Lower leg skin (tissue), 4 donors: ENCODE measurements around the gene CLN5. TPM values are rescaled to one million over a fixed set of nuclear protein-coding genes. Genes with fewer than 3 reads are reported as not detected.
A peak's percentile ranks its signal among the peaks of the same experiment; 100 is the strongest.

Source experiments
- DNase-seq, 2 donors: peaks; one replicate each; pipeline ENCODE4 v3.0.0-alpha.2; 2019; ENCODE audit warnings: low spot score in 2 of 2
- H3K4me3 ChIP-seq: fragments of 200-600 bp; sonication (generic); 2 replicates; pipeline ENCODE4 v1.5.1; 2017; ENCODE audit warnings: mild to moderate bottlenecking, low read depth; ENCODE audit not compliant: poor library complexity, severe bottlenecking
- POLR2A ChIP-seq, 2 donors: fragments of 450-650 bp; IDR thresholded peaks; one replicate each; pipeline ENCODE4 v1.6.1; 2016 to 2017; ENCODE audit warnings: antibody characterized with exemption in 2 of 2, mild to moderate bottlenecking in 1 of 2, moderate library complexity in 1 of 2
- WGBS, 2 donors: methylation state at CpG; one replicate each; pipeline ENCODE4 v1.1.5; 2018; 5-methylcytosine and 5-hydroxymethylcytosine counted together
- intact Hi-C: fragments of 100-400 bp; cut with DNase I; formaldehyde crosslinking; loops from one replicate; pipeline ENCODE4 v1.15.0; 2023; ENCODE audit warnings: low total_unique reads
- total RNA-seq, 4 donors: library from RNA; depleted of rRNA; stranded (reverse); fragments of >200 nt; gene quantifications; one replicate each; pipeline ENCODE4 v1.1.0, GENCODE V29; 2016
- TF ChIP-seq, protein P1 (sequence below), 3 donors: fragments of 450-650 bp; IDR thresholded peaks; one replicate each; pipeline ENCODE4 v1.5.1; 2016; ENCODE audit warnings: antibody characterized with exemption in 3 of 3, mild to moderate bottlenecking in 3 of 3, moderate library complexity in 2 of 3

The CLN5 gene
- total RNA-seq, 4 donors from 2014 or later, result 14.0 to 22.1 (median 19.3) TPM

DNA sequence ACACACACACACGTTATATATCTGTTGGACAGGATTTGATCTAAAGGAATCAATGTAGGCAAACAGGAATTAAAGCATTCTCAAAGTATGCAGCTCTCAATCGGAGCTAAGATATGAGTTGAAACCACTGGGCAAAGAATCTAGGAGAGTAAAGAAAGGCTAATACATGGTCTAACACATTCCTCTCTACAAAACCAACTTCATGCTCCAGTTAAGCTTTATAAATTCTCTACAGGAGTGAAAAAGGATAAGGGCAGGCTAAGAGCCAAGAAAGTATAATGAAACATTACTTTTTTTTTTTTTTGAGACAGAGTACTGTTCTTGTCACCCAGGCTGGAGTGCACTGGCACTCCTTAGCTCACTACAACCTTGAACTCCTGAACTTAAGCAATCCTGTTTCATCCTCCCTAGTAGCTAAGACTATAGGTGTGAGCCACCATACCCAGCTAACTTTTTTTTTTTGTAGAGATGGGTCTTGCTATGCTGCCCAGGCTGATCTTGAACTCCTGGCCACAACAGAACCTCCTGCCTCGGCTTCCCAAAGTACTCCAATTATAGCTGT is 24.5 kb downstream of the CLN5 start:
- no peak overlapping the region for H3K4me3 ChIP-seq
- no peak for DNase-seq
- WGBS, 2 donors, result 82 to 87% methylated on average over 3 of the region's 3 CpGs
- intact Hi-C loops, result no loop called here
- no peak for TF ChIP-seq POLR2A (IDR thresholded peaks at IDR 0.05)
- TF ChIP-seq, protein P1, sequence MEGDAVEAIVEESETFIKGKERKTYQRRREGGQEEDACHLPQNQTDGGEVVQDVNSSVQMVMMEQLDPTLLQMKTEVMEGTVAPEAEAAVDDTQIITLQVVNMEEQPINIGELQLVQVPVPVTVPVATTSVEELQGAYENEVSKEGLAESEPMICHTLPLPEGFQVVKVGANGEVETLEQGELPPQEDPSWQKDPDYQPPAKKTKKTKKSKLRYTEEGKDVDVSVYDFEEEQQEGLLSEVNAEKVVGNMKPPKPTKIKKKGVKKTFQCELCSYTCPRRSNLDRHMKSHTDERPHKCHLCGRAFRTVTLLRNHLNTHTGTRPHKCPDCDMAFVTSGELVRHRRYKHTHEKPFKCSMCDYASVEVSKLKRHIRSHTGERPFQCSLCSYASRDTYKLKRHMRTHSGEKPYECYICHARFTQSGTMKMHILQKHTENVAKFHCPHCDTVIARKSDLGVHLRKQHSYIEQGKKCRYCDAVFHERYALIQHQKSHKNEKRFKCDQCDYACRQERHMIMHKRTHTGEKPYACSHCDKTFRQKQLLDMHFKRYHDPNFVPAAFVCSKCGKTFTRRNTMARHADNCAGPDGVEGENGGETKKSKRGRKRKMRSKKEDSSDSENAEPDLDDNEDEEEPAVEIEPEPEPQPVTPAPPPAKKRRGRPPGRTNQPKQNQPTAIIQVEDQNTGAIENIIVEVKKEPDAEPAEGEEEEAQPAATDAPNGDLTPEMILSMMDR (IDR thresholded peaks at IDR 0.05), result no peak

DNA sequence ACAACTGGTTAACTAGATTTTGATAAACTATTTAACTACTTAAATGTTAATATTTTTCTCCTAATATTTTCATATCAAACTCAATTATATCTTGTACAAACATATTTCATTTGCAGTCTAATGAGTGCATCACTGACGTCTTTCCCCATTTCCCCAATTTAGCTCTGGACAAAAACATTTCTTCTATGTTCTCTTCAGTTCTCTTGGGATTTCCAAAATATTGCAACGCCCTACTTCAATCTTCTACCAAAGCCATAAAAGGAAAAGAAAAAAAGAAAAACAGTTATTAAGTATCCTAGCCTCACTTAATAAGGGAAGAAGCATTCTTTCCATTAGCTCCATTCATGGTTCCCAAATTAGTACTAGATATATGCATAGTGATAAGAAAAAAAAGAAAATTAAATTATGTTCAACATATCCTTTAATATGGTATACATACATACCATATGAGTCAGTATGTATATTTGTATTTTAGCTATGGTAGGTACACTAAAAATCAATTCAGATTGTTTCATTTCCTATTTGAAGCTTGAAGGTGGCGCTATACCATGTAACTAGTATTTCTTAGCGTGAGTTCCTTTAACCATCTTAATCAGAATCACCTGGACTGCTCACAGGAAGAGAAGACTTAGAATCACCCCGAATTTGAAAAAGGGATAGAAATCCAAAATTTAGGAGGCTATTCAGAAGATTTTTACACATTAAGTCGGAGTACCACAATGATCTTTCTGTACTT is 25.2 kb downstream of the CLN5 start:
- TF ChIP-seq, protein P1 (IDR thresholded peaks at IDR 0.05), result no peak
- TF ChIP-seq POLR2A (IDR thresholded peaks at IDR 0.05), result no peak
- DNase-seq, result no peak
- intact Hi-C loops, result no loop called here
- H3K4me3 ChIP-seq, result no peak overlapping the region
- WGBS, 2 donors, result 81 to 85% methylated on average over 6 of the region's 6 CpGs

DNA sequence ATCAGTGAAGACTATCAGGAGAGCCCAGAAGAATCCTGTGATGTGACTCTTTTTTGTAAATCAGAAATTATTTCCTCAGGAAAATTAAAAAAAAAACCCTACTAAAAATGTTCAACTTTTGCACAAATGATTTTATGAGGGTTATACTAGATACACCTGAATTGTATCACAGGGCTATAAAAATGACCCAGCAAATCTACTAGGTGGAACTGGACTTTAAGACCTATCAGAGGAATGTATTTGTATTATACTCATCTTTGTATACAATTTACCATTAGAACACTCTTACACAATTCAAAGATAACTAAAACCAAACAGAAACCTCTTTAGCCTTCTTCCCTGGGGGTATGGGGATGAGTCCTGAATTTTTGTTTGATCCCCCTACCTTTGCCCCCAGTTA is 27.9 kb downstream of the CLN5 start:
- intact Hi-C loops, result no loop called here
- no peak for TF ChIP-seq POLR2A (IDR thresholded peaks at IDR 0.05)
- TF ChIP-seq, protein P1 (IDR thresholded peaks at IDR 0.05), result no peak
- no peak overlapping the region for H3K4me3 ChIP-seq
- no peak for DNase-seq

DNA sequence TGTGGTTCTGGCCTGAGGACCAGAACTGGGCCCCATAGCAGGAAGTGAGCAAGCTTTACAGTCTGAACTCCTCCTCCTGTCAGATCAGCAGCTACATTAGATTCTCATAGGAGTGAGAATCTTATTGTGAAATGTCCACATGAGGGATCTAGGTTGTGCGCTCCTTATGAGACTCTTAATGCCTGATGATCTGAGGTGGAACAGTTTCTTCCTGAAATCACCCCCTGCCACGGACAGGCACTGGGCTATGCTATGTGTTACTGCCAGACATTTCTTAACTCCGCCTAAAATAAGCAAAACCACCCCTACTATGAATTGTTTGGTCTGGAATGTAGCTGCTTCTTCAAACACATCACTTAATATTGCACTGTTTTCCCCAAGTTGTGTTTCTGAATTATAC is 30.5 kb downstream of the CLN5 start:
- 39 to 46% methylated on average over 3 of the region's 3 CpGs for WGBS, 2 donors
- no peak overlapping the region for H3K4me3 ChIP-seq

DNA sequence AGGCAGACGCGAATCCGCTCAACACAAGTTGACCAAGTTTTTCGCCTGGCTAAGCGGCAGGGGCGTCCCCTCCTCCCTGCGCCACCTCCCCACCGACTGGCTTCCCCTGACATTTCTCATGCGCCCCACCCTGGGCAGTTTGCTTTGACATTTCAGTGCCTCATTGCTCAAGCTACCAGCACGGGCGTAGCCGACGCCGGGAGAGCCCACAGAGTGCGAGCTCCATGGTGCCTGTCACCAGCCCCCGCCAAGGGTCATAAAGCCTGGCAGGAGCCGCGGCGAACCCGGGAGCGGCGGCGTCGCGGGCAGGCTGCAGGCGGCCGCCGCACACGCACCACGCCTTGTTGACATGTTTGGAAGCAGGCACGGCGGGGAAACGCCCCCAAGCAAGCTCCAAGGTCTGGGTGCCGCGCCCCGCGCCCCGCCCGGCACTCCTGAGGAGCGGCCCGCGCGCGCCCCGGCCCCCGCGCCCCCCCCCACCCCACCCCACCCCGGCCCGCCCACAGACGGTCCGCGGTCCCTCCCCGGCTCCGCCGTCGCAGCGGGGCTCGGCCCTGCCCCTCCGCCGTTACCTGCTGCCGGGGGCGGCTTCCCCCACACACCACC is 34.5 kb downstream of the CLN5 start:
- peak; percentile 90 to 97 for DNase-seq
- peak overlapping the region; percentile 83 for H3K4me3 ChIP-seq
- WGBS, 2 donors, result 0 to 1% methylated on average over 15 to 22 of the region's 62 CpGs
- intact Hi-C loops, result no loop called here
- TF ChIP-seq POLR2A (IDR thresholded peaks at IDR 0.05), result no peak
- TF ChIP-seq, protein P1 (IDR thresholded peaks at IDR 0.05), result no peak

More for the DNA sequence above, 30.5 kb downstream of the CLN5 start:
- intact Hi-C loops, result no loop called here
- DNase-seq, result no peak
- TF ChIP-seq, protein P1 (IDR thresholded peaks at IDR 0.05), result no peak
- TF ChIP-seq POLR2A (IDR thresholded peaks at IDR 0.05), result no peak
